Erythroblast (primary cell): ENCODE measurements around the gene DAB2IP.

Experiments
- GATA1 ChIP-seq: IDR thresholded peaks from 2 replicates; pipeline ENCODE4 v1.6.1; 2011; ENCODE audit warnings: low read depth, mild to moderate bottlenecking, control low read depth, low read length, moderate library complexity
- POLR2A ChIP-seq: IDR thresholded peaks from 2 replicates; pipeline ENCODE4 v1.6.1; 2011; ENCODE audit warnings: mild to moderate bottlenecking, low read length

DNA sequence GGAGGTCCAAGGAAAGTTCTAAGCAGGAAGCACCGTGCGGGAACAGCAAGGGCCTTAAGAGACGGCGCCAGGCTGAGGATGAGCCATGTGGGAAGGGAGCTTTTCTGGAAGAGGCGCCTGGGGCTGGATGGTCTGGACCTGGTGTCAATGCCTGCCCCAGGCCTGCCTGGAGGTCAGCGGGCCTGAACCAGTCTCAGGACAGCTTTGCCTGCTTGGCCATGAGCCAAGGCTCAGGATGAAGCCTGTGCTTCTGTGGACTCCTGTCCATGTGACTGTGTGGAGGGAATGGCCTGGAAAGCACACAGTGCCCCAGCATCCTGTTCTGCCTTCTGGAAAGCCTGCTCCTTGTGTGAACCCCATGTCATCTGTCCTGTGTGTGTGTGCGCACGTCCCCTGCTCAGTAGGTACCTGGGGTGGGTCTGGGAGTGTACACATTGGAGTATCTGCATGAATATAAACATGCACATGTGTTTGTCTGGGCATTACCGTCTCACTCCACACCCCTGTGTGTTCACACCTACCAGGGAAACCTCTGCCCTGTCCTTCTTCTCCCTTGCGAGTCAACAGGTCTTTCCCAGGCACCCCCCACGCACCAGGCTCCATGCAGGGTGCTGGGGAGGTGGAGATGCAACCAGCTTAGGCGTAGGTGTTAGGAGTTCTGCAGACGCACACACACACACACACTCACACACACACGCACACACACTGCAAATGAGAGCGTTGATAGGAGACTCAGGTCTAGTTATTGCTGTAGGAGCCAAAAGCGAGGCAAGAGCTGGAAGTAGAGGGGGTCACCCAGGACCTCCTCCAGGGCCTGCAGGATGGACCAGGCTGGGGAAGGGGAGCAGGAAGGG is 24.8 kb downstream of the DAB2IP start:
- no peak for TF ChIP-seq POLR2A
- no peak for TF ChIP-seq GATA1
